ENCODE measurements around the gene FFAR1.
A peak's percentile ranks its signal among the peaks of the same experiment; 100 is the strongest.

Gene FFAR1

DNA sequence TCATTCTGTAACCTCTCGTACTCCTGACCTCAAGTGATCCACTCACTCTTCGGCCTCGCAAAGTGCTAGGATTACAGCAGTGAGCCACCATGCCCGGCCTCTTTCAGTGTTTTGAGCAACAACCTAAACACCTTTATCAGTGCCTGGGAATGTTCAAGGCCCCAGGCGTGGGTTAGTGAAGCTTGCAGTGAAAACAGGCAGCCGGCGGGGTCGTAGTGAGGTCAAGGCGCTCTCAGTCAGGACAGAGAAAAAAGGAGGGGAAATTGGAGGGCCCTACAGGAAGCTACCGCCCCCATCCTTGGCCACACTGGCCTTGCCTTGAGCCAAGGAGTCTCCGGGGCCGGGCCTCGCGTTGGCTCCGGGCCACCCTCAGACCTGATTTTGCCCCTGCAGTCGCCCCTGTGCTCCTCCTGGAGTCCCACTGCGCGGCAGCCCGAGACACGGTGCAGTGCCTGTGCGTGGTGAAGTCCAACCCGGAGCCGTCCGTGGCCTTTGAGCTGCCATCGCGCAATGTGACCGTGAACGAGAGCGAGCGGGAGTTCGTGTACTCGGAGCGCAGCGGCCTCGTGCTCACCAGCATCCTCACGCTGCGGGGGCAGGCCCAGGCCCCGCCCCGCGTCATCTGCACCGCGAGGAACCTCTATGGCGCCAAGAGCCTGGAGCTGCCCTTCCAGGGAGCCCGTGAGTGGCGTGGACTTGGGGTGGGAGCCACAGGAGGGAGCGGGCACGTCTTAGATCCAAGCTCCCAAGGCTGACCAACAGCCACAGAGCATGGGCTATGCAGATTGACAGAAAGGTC is 38.0 kb upstream of the FFAR1 start:
- H3K27me3 Mint-ChIP-seq (ENCODE audit: low read depth), result no peaks in the 10 kb centered on the region
- no peaks in the 10 kb centered on the region for H3K36me3 Mint-ChIP-seq (ENCODE audit: low read depth)
- no peaks in the 10 kb centered on the region for H3K4me1 Mint-ChIP-seq (ENCODE audit: low read depth)
- H3K4me3 Mint-ChIP-seq, result no peak overlapping the region
- no peaks in the 10 kb centered on the region for H3K9me3 Mint-ChIP-seq
- H3K27ac Mint-ChIP-seq, result no peak overlapping the region

DNA sequence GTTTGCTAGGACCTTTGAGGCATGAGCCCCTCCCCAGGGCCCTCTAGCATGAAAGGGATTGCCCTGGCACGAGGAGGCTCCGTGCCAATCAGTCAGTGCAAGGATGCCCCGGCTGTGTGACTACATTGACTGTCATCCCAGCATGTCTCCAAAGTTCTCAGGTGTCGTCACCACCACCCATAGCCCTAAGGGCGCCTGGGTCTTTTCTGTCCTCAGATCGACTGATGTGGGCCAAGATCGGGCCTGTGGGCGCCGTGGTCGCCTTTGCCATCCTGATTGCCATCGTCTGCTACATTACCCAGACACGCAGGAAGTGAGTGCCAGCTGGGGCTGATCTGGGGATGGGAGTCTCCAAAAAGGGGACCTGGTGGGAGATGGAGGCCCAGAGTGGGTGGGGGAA is 37.4 kb upstream of the FFAR1 start:
- no peaks in the 10 kb centered on the region for H3K4me1 Mint-ChIP-seq (ENCODE audit: low read depth)
- no peak overlapping the region for H3K4me3 Mint-ChIP-seq
- no peaks in the 10 kb centered on the region for H3K27me3 Mint-ChIP-seq (ENCODE audit: low read depth)
- H3K36me3 Mint-ChIP-seq (ENCODE audit: low read depth), result no peaks in the 10 kb centered on the region
- H3K9me3 Mint-ChIP-seq, result no peaks in the 10 kb centered on the region
- no peak overlapping the region for H3K27ac Mint-ChIP-seq

DNA sequence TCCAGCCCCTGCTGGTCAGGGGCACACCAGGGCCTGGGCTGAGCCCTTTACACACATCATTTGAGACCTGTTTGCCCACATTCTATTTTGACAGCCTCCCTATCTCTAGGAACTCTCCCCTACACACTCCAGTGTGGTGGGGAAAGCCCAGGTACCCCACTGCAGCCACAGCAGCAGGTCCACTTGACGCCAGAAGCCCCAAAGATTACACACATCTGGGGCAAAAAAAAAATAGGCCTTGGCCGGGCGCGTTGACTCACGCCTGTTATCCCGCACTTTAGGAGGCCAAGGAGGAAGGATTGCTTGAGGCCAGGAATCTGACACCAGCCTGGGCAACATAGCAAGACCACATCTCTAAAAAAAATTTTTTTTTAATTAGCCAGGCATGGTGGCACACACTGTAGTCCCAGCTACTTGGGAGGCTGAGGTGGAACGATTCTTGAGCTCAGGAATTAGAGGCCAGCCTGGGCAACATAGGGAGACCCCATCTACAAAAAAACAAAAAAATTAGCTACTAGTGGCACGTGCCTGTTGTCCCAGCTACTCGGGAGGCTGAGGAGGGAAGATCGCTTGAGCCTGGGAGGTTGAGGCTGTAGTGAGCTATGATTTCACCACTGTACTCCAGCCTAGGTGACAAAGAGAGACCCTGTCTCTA is 36.8 kb upstream of the FFAR1 start:
- H3K4me3 Mint-ChIP-seq, result no peak overlapping the region
- no peaks in the 10 kb centered on the region for H3K27me3 Mint-ChIP-seq (ENCODE audit: low read depth)
- no peaks in the 10 kb centered on the region for H3K9me3 Mint-ChIP-seq
- no peaks in the 10 kb centered on the region for H3K36me3 Mint-ChIP-seq (ENCODE audit: low read depth)
- no peak overlapping the region for H3K27ac Mint-ChIP-seq
- no peaks in the 10 kb centered on the region for H3K4me1 Mint-ChIP-seq (ENCODE audit: low read depth)

DNA sequence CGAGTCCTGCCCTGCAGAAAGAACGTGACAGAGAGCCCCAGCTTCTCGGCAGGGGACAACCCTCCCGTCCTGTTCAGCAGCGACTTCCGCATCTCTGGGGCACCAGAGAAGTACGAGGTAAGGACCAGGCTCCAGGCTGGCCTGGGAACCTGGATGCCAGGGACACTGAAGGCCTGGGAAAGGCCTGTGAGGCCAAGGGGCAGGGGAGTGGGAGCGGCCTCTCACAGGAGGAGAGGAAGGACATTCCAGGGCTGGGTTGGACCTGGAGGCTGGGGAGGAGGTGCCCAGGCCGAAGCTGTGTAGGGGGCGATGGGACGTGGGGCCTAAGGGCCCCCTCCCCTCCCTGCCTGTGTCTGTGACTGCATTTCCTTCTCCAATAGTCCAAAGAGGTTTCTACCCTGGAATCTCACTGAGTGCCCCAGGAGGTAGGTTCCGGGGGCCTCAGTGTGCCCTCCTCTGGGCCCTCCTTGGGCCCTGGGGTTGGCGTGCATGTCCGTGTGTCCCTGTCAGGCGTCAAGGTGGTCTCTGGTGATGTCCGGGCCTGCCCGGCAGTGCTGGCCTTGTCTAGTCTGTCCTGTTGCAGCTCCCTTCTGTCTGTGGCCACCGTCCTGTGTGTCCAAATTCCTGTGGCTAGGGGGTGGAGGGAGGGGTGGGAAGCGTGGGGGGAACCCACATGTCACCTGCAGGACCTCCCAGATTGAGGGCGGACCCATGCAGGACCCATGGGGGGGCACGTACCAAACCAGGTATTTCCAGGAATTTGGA is 35.6 kb upstream of the FFAR1 start:
- Mint-ChIP-seq H3K27ac (no peak overlapping the region), H3K36me3 (ENCODE audit: low read depth) (no peaks in the 10 kb centered on the region), H3K4me1 (ENCODE audit: low read depth) (no peaks in the 10 kb centered on the region), H3K27me3 (ENCODE audit: low read depth) (no peaks in the 10 kb centered on the region), H3K9me3 (no peaks in the 10 kb centered on the region), H3K4me3 (no peak overlapping the region)

DNA sequence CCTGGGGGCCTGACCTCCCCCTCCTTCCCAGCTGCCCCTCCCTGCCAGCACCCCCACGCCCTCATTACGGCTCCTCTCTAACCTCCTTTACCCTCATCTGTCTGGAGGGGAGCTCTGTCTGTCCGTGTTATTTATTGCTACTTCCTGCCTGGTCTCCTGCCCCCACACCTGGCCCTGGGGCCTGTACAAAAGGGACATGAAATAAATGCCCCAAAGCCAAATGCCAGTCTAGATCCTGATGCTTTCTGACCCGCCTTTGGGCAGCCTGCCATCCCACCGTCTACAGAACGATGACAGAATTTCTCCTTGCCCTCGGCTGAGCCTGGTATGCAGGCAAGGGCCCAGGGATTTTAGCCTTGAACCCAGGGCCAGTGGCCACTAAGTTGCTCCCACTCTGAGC is 34.1 kb upstream of the FFAR1 start:
- H3K36me3 Mint-ChIP-seq (ENCODE audit: low read depth), result no peaks in the 10 kb centered on the region
- H3K27me3 Mint-ChIP-seq (ENCODE audit: low read depth), result no peaks in the 10 kb centered on the region
- H3K4me1 Mint-ChIP-seq (ENCODE audit: low read depth), result peaks cover 3% of the 10 kb centered on the region
- H3K27ac Mint-ChIP-seq, result no peak overlapping the region
- no peaks in the 10 kb centered on the region for H3K9me3 Mint-ChIP-seq
- H3K4me3 Mint-ChIP-seq, result no peak overlapping the region

DNA sequence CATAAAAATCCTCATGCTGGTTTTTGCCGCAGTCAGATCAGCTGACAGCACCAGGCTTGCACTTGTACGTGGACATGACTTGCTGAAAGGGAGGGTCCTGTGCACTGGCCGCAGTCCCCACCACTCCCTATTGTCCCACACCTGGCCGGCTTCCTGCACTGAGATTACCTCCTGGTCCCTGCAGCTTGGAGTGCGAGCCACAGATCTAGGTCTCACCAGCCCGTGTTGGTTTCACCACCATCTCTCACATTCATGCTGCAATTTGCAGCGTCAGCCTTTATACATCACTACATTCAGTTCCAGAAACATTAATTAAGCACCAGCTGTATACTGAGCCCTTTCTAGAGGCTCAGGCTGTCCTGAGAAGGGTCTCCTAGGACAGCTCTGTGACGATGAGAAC is 33.7 kb upstream of the FFAR1 start:
- Mint-ChIP-seq H3K27ac (no peak overlapping the region), H3K9me3 (no peaks in the 10 kb centered on the region), H3K27me3 (ENCODE audit: low read depth) (no peaks in the 10 kb centered on the region), H3K4me3 (no peak overlapping the region), H3K36me3 (ENCODE audit: low read depth) (no peaks in the 10 kb centered on the region), H3K4me1 (ENCODE audit: low read depth) (peaks cover 6% of the 10 kb centered on the region)

DNA sequence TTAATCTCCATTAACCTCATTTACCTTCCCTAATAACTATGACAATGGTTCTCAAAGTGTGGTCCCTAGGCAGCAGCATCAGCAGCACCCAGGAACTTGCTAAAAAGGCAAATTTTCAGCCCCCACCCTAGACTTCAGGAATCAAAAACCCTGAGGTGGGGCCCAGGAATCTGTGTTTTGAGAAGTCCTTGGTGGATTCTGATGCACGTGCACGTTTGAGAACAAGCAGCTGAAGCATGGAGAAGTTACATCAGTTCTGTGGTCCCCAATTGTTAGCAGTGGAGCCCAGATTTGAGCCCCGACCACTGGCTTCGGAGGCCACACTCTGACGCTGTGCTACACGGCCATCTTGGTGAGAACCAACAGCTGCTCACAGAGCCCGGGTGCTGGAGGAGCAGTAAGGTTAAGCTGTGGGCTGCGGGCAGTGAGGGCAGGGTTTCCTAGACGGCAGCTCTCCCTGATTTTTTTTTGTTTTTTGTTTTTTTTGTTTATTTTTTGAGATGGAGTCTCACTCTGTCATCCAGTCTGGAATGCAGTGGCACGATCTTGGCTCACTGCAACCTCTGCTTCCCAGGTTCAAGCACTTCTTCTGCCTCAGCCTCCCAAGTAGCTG is 32.7 kb upstream of the FFAR1 start:
- no peak overlapping the region for H3K27ac Mint-ChIP-seq
- H3K27me3 Mint-ChIP-seq (ENCODE audit: low read depth), result no peaks in the 10 kb centered on the region
- H3K4me1 Mint-ChIP-seq (ENCODE audit: low read depth), result peaks cover 6% of the 10 kb centered on the region
- H3K4me3 Mint-ChIP-seq, result no peak overlapping the region
- H3K9me3 Mint-ChIP-seq, result no peaks in the 10 kb centered on the region
- no peaks in the 10 kb centered on the region for H3K36me3 Mint-ChIP-seq (ENCODE audit: low read depth)

DNA sequence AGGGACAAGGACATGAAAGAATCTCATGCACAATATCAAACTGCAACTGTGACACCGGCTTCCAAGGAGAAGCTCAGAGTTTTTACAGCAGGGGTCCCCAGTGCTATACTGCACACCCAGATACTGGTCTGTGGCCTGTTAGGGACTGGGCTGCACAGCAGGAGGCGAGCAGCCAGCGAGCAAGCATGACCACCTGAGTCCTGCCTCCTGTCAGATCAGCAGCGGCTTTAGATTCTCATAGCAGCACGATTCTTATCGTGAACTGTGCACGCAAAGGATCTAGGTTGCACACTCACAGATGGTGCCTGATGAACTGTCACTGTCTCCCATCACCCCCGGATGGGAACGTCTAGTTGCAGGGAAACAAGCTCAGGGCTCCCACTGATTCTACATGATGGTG is 31.8 kb upstream of the FFAR1 start:
- H3K27me3 Mint-ChIP-seq (ENCODE audit: low read depth), result no peaks in the 10 kb centered on the region
- H3K9me3 Mint-ChIP-seq, result no peaks in the 10 kb centered on the region
- no peaks in the 10 kb centered on the region for H3K36me3 Mint-ChIP-seq (ENCODE audit: low read depth)
- H3K27ac Mint-ChIP-seq, result no peak overlapping the region
- peaks cover 6% of the 10 kb centered on the region for H3K4me1 Mint-ChIP-seq (ENCODE audit: low read depth)
- no peak overlapping the region for H3K4me3 Mint-ChIP-seq

DNA sequence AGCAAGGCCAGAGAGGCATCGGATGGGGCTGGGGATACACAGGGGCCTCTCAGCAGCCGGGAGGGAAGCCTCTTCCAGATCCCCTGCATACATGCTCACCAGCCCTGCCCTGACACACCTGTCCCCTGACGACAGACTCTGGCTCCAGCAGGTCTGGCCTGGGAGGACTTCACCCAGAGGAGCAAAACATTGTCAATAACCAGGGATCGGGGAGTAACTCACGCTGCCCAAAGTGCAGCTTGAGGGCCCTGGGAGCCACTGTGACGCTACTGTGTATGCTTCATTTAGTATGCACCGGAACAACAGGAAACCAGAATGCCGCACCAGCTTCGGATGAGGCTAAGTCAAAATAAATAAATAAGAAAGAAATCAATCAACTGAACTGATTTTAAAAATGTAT is 31.1 kb upstream of the FFAR1 start:
- no peak overlapping the region for H3K4me3 Mint-ChIP-seq
- no peak overlapping the region for H3K27ac Mint-ChIP-seq
- no peaks in the 10 kb centered on the region for H3K36me3 Mint-ChIP-seq (ENCODE audit: low read depth)
- H3K4me1 Mint-ChIP-seq (ENCODE audit: low read depth), result peaks cover 6% of the 10 kb centered on the region
- no peaks in the 10 kb centered on the region for H3K9me3 Mint-ChIP-seq
- peaks cover 2% of the 10 kb centered on the region for H3K27me3 Mint-ChIP-seq (ENCODE audit: low read depth)

DNA sequence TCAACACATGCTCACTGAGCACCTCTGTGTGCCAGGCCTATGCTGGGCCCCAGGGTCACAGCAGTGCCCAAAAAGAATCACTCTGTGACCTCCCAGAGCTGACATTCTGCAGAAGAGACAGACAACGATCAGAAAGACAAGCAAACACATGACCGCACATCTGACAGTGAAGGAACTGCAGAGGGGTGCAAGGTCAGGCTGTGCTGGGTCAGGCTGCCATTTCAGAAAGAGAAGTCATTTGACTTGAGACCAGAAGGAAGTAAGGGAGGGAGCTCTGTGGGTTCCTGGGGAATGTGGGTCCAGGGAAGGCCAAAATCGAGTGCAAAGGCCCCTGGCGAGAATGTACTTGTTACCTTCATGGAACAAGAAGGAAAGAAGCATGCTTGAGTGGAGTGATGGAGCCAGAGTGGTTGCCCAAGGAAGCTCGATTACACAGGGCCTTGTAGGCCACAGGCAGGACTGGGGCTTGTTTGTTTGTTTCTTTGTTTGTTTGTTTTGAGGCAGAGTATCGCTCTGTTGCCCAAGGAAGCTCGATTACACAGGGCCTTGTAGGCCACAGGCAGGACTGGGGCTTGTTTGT is 30.1 kb upstream of the FFAR1 start:
- H3K27ac Mint-ChIP-seq, result no peak overlapping the region
- peaks cover 4% of the 10 kb centered on the region for H3K9me3 Mint-ChIP-seq
- peaks cover 3% of the 10 kb centered on the region for H3K27me3 Mint-ChIP-seq (ENCODE audit: low read depth)
- peaks cover 6% of the 10 kb centered on the region for H3K4me1 Mint-ChIP-seq (ENCODE audit: low read depth)
- no peak overlapping the region for H3K4me3 Mint-ChIP-seq
- no peaks in the 10 kb centered on the region for H3K36me3 Mint-ChIP-seq (ENCODE audit: low read depth)

DNA sequence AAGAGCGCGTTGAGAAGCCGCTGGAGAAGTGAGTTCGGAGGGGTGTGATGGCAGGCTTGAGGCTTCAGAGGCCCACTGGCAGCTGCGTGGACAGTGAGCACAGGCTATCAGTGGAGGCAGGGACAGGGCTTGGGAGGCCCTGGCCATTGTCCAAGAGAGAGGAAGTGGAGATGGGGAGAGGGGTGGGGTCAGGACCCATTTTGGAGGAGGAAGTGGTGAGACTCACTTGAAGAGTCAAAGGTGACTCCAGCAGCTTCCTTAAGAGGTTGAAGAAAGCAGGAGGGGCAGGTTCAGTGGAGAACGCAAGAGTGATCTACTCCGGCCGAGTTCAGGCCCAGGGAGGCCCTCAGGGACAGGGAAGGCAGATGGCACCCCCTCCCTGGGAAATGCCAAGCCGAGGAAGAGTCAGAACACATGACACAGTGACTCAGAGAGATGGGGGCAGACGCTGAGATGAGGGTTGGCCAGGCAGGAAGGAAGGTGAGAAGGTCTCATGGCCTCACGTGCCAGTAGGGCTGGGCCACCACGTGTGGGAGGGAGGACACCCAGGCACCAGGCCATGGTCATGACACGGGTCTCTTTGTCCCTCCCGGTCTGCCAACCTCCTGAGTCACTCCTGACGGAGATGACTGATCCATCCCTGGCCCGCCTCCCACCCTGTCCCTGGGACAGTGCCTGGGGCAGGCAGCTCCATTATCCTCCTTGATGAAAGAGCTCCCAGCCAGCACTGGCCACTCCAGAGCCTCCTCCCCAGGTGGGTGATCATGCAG is 28.8 kb upstream of the FFAR1 start:
- Mint-ChIP-seq H3K36me3 (ENCODE audit: low read depth) (no peaks in the 10 kb centered on the region), H3K4me3 (no peak overlapping the region), H3K27ac (peak overlapping the region; percentile 16), H3K9me3 (peaks cover 4% of the 10 kb centered on the region), H3K27me3 (ENCODE audit: low read depth) (peaks cover 3% of the 10 kb centered on the region), H3K4me1 (ENCODE audit: low read depth) (peaks cover 6% of the 10 kb centered on the region)

DNA sequence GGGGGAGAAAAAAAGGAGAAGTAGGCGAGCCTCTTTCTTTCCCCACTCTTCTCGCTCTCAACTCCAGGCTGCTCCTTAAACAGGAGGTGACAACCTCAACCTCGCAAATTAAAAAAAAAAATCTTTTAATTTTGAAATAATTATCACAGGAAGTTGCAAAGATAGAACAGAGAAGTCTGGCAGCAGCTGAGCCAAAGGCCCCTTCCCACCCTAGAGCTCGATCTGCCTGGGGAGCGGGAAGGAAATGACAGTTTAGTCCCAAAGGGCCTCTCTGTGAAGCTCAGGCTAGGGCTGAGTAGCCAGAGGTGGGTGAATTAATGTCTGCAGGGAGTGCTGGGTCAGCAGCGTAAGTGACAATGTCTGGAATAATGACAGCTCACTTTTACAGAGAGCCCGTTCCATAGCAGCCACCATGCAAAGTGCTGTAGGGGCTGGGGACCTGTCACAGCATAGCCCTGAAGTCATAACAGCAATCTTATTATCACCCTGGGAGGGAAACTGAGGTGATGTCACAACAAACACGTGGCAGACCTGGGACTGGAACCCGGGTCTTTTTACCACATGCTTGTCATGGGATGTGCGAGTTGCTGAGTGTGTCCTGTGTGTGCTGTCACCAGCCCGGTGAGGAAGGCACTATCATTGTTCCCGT is 27.5 kb upstream of the FFAR1 start:
- Mint-ChIP-seq H3K4me3 (no peak overlapping the region), H3K9me3 (peaks cover 4% of the 10 kb centered on the region), H3K36me3 (ENCODE audit: low read depth) (no peaks in the 10 kb centered on the region), H3K4me1 (ENCODE audit: low read depth) (peaks cover 6% of the 10 kb centered on the region), H3K27me3 (ENCODE audit: low read depth) (peaks cover 9% of the 10 kb centered on the region), H3K27ac (no peak overlapping the region)

DNA sequence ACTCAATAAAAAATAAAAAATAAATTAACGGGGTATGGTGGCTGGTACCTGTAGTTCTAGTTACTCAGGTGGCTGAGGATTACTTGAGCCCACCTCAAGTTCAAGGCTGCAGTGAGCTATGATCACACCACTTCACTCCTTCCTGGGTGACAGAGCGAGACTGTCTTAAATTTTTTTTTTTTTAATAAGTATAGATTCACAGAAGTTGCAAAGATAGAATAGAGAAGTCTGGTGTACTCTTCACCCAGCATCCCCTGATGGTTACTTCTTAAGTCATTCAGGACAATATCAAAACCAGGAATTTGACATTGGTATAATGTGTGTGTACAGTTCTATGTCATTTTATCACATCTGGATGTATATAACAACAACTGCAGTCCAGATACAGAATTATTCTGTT is 26.4 kb upstream of the FFAR1 start:
- peaks cover 4% of the 10 kb centered on the region for H3K9me3 Mint-ChIP-seq
- H3K4me3 Mint-ChIP-seq, result no peak overlapping the region
- H3K27me3 Mint-ChIP-seq (ENCODE audit: low read depth), result peaks cover 15% of the 10 kb centered on the region
- no peaks in the 10 kb centered on the region for H3K36me3 Mint-ChIP-seq (ENCODE audit: low read depth)
- no peak overlapping the region for H3K27ac Mint-ChIP-seq
- H3K4me1 Mint-ChIP-seq (ENCODE audit: low read depth), result peaks cover 6% of the 10 kb centered on the region
